ENCODE data around the gene KIT.

- TF ChIP-seq CTCF (optimal IDR thresholded peaks at IDR 0.05 in 1 of 3, IDR thresholded peaks at IDR 0.05 in 1 of 3, conservative IDR thresholded peaks at IDR 0.05 in 1 of 3; ENCODE audit: extremely low read depth in 1 of 3, insufficient read depth in 2 of 3, low read length in 3 of 3) = no peak
- TF ChIP-seq EZH2 (IDR thresholded peaks at IDR 0.05; ENCODE audit: low read length) = no peak
These were observed 69.6 kb downstream of the KIT start for GRCh38 chr4:54727346-54727745.

All from keratinocyte (primary cell).